Stimulated activated CD8-positive, alpha-beta memory T cell treated with anti-CD3 and anti-CD28 coated beads, Interleukin-12 subunit alpha, Interleukin-12 subunit beta, amount 100 ng/mL, for 4 hours (primary cell): Measurements from ENCODE around the gene C2orf76.
"Not testable (repeated sequence)": the region's sequence is repeated elsewhere in the genome, so short reads cannot be mapped to it uniquely, and the experiment has no call there.

ENCODE experiments used
- DNase-seq: peaks from one replicate; pipeline ENCODE4 v3.0.0-alpha.2; 2020; ENCODE audit warnings: low read depth

C2orf76 gene

DNA sequence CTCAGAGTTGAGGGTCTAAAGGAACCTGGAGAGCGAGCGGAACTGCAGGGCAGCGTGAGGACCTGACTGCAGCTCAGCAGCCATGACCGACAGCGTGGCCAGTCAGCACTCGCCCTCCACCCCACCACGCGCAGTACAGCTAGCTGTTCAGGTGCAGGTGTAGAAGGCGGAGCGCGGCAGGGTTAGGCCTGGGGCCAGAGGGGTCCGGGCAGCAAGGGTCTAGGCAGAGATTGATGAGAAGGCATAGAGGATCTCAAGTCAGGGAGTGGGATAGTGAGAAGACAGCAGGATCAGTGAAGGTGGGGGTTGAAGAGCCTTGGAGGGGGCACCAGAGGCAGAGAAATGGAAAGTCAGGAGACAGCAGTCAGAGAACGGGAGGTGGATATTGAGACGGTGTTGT is 72.0 kb downstream of the C2orf76 start:
- no peak for DNase-seq

DNA sequence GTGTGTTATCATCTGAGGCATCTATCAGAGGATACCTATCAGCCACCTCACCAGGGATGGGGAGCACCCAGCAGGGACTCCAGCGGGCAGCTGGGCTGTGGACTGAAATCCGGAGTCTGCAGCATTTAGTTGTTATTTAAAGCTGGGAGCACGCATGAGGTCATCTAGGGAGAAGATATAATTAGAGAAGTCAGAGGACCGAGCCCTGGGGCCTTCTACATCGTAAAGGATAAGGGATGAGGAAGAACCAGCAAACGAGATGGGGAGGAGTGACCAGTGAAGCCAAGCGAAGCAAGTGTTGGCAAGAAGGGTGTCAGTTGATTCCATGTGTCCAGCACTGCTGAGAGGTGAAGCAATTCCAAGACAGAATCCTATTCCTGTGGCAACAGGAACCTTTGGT is 72.7 kb downstream of the C2orf76 start:
- DNase-seq = no peak

GRCh38 chr2:119293254-119293653 is 73.4 kb downstream of the C2orf76 start:
- DNase-seq = no peak

DNA sequence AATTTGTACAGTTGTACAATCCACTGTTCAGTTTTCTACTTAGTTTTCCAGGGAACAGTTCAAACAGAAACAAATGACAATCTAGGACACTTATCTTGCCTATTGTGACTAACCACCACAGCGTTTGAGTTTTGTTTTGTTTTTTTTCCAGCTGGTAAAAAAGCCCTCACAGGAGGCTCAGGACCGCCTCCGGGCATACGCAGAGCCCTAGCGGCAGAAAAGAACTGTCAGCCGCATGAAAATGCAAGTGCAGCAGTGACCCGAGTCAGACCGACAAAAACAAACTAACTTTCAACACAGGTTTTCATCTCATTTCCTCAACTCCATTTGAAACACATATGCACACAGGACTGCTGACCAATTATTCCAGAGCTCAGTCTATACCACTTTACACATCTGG is 74.4 kb downstream of the C2orf76 start:
- DNase-seq = no peak

DNA sequence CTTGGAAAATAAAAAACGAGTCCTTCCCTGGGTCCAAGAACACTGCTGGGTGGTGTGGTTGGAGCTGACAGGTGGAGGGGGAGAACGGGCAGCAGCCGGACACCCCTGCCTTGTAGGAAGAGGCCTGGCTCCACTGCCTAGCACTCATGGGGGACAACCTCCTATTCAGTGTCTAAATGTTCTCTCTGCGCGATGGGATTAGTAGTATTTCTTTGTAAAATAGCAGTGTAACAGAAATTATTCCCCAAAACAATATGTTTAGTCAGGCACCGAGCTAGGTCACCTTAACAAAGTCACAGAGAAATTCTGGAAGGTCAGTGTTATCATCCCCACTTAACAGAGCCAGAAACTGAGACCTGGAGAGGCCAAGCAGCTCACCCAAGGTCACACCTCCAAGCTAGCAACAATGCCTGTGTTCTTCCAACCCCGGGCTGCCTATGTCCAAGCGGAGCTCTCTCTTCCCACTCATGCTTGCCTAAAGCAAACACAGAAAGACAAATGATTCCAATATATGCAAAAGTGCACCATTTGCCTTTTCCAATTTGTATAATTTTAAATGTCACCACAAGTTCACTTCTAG is 75.0 kb downstream of the C2orf76 start:
- DNase-seq = no peak

DNA sequence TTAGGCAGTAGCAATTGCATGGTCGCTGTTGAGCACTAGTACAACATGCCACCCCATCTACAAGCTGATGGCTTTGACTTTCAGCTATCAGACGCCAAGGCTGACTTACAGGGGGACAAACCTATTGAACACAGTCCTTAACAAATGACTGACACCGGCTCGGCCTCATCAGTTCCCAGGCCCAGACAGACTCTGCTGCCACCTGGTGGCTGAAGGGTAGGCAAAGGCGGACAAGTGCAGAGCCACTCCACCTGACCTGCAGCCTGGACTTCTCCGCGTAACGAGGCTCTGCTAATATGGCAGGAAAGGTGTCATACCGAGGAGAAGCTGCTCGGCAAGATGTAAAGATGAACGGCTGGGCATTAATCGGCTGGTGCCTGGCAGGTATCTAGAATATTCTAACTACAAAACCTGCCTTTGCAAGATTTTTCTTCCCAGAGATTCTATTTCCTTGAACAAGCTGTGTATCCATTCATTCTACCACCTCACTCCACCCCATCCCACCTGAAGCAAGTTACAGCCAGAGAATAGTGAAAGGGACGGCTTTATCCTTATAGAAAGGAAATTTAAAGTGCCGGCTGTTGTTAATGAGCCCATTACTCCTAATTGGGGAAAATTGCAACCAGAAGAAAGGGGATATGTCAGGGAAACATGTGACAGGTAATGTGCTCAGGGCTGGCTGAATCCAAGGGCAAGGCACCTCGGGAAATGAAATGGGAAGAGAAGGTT is 75.6 kb downstream of the C2orf76 start:
- peak; percentile 36 for DNase-seq

DNA sequence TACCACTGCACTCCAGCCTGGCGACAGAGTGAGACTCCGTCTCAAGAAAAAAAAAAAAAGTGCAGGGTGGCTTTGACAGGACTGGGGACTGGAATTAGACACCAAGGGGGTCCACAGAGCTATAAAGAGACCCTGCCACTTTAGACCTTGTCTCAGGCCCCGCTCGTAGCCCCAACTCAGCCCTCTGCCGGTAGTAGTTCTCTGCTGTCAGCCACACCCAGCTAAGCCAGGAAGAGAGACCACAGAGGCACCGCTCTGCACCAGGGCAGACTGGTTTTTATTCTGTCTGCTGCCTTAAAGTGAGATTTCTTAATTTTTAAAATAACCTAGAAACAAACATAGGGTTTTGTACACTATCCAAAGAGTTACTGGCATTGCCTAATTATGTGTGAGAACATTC is 77.0 kb downstream of the C2orf76 start:
- DNase-seq = no peak

DNA sequence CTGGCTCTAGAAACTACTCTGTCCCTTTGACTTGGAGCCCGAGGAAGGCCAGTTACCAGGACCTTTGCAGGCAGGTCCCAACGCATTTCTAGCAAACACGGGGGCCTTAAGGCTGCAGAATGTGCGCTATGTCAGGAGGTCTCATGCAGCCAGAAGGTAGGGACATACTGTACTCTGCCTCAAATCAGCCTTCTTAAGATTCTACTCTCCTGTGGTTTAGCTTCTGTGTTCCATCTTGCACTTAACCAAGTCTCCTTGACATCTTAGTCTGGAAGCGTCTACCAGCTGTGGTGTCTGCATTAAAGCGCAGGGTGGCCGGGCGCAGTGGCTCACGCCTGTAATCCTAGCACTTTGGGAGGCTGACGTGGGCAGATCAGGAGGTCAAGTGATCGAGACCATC is 77.5 kb downstream of the C2orf76 start:
- no peak for DNase-seq

DNA sequence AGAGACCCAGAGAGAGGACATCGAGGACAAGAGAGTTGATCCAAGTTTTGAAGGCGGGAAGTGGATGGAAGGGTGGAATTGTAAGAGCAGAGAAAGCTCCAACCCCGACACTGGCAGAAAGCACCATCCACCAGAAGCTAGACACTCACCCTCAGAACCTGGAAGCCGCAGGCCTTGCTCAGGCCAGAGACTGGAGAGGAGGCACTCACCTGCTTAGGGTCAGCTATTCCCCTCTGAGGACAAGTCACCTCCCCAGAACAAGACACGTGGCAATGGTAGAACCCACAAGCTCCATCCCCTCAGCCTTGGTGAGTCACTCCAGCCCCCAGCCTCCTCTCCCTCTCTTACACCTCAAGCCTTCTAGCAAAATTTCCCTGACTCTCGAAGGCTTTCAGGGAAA is 78.1 kb downstream of the C2orf76 start:
- DNase-seq = no peak

DNA sequence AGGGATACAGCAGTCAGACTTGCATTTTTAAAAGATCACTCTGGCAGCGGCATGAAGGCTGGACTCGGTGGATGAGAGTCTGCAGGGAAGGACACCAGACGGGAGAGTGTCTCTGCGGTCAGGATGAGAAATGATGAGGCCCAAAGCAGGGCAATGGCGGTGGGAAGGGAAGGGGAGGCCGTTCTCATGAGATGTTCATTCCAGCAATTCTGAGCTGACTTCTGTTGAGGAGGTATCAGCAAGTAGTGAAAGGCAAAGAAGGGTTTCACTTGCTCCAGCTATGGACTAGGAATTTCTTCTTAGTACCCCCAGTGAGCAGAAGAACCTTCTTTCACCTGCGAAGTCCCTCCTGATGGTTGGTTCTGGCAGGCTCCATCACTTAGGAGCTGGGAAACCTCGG is 80.0 kb downstream of the C2orf76 start:
- DNase-seq = no peak

GRCh38 chr2:119283873-119284331 is 82.7 kb downstream of the C2orf76 start:
- DNase-seq = no peak

- no peak for DNase-seq
Measured at GRCh38 chr2:119282996-119283511, 83.6 kb downstream of the C2orf76 start.

- no peak for DNase-seq
Measured at GRCh38 chr2:119282146-119282995, 84.3 kb downstream of the C2orf76 start.

DNA sequence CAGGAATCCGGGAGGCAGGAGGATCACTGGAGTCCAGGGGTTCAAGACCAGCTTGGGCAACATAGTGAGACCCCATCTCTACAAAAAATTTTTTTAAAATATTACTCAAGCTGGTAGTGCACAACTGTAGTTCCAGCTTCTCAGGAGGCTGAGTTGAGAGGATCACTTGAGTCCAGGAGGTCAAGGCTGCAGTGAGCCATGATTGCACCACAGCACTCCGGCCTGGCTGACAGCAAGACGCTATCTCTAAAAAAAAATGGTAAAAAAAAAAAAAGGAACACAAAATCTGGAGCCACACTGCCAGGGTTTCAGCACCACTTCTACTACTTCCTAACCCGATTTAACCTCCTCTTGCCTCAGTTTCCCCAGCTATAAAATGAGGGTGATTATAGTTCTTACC is 86.0 kb downstream of the C2orf76 start:
- DNase-seq = no peak

GRCh38 chr2:119279666-119280065 is 87.0 kb downstream of the C2orf76 start:
- DNase-seq = no peak

GRCh38 chr2:119278946-119279345 is 87.7 kb downstream of the C2orf76 start:
- DNase-seq = no peak

DNA sequence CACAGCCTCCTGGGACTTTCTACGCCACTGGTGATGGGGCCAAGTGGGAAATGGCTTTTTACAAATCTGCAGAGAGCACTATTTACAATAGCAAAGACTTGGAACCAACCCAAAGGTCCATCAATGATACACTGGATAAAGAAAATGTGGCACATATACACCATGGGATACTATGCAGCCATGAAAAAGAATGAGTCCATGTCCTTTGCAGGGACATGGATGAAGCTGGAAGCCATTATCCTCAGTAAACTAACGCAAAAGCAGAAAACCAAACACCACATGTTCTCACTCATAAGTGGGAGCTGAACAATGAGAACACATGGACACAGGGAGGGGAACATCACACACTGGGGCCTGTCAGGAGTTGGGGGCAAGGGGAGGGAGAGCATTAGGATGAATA is 88.2 kb downstream of the C2orf76 start:
- not testable (repeated sequence) for DNase-seq

GRCh38 chr2:119276864-119277263 is 89.8 kb downstream of the C2orf76 start:
- no peak for DNase-seq

GRCh38 chr2:119267604-119268003 is 99.0 kb downstream of the C2orf76 start:
- DNase-seq = no peak

DNA sequence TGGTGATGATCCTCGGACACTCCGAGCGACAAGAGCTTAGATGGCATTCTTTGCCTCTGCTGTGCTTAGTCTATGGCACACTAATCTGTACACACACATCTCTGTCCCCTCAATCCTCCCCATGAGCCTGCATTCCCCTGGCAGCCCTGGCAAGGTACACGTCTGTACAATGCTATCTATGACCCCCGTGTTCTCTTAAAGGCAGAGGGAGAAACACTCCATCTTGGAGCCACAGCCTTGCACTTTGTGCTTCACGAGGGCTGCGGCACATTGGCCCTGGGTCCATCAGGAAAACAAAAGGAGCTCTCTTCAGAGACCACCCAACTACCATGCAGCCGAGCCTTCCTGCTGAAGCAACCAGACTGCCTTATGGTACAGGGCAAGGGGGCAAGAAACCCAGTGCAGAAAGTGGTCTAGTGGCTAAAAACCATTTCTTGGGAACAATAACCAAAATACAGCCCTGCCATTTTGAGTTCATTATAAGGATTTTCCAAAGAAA is 100.5 kb downstream of the C2orf76 start:
- no peak for DNase-seq

- DNase-seq = no peak
Measured at GRCh38 chr2:119265693-119266066, 101.0 kb downstream of the C2orf76 start.
